ENCODE measurements around the gene XPNPEP2. TPM values are rescaled to one million over a fixed set of nuclear protein-coding genes. Genes with fewer than 3 reads are reported as not detected.

XPNPEP2 gene
- total and polyA plus RNA-seq, 2 experiments from 2014 or later: 0.65 to 0.74 TPM

- TF ChIP-seq EZH2 (IDR thresholded peaks at IDR 0.05; ENCODE audit: insufficient read depth, poor library complexity, severe bottlenecking) (no peak), EZH2phosphoT487 (IDR thresholded peaks at IDR 0.05; ENCODE audit: insufficient read depth, low read depth) (no peak)
- no peak overlapping the region for H3K27ac ChIP-seq
- no peaks in the 10 kb centered on the region for H3K9me2 ChIP-seq (ENCODE audit: insufficient read depth)
- no peak overlapping the region for H2AFZ ChIP-seq
- H4K20me1 ChIP-seq (ENCODE audit: insufficient read depth): no peaks in the 10 kb centered on the region
- 82 to 94% methylated on average over 5 to 8 of the region's 8 CpGs for WGBS, 2 experiments (ENCODE audit: low coverage in 1 of 2, low lambda C conversion rate in 2 of 2, missing lambda C conversion rate in 2 of 2)
- H3K4me1 ChIP-seq (ENCODE audit: insufficient read depth): no peaks in the 10 kb centered on the region
- H3K79me2 ChIP-seq (ENCODE audit: insufficient read depth): no peaks in the 10 kb centered on the region
- no peaks in the 10 kb centered on the region for H3K9me3 ChIP-seq (ENCODE audit: low read depth)
- no peak overlapping the region for H3K9ac ChIP-seq
- no peak overlapping the region for H3K4me3 ChIP-seq
- no peaks in the 10 kb centered on the region for H3K36me3 ChIP-seq (ENCODE audit: low read depth)
- no peaks in the 10 kb centered on the region for H3F3A ChIP-seq (ENCODE audit: insufficient read depth)
- no peaks in the 10 kb centered on the region for H3K27me3 ChIP-seq (replicated peaks; ENCODE audit: insufficient read depth)
- in situ Hi-C loops (cut with MboI): no loop called here
- no peak for DNase-seq
- H3K4me2 ChIP-seq (ENCODE audit: unreplicated experiment): no peak overlapping the region
Observed at GRCh38 chrX:129768586-129769466, 30.0 kb downstream of the XPNPEP2 start.

- Histone ChIP-seq H3K4me3 (no peak overlapping the region), H3K79me2 (ENCODE audit: insufficient read depth) (no peaks in the 10 kb centered on the region), H4K20me1 (ENCODE audit: insufficient read depth) (no peaks in the 10 kb centered on the region), H3K36me3 (ENCODE audit: low read depth) (no peaks in the 10 kb centered on the region), H3K9me3 (ENCODE audit: low read depth) (no peaks in the 10 kb centered on the region), H3K9me2 (ENCODE audit: insufficient read depth) (no peaks in the 10 kb centered on the region), H2AFZ (no peak overlapping the region), H3K27me3 (replicated peaks; ENCODE audit: insufficient read depth) (no peaks in the 10 kb centered on the region), H3K4me1 (ENCODE audit: insufficient read depth) (no peaks in the 10 kb centered on the region), H3K4me2 (ENCODE audit: unreplicated experiment) (no peak overlapping the region), H3K27ac (no peak overlapping the region), H3F3A (ENCODE audit: insufficient read depth) (no peaks in the 10 kb centered on the region), H3K9ac (no peak overlapping the region)
- TF ChIP-seq EZH2 (IDR thresholded peaks at IDR 0.05; ENCODE audit: insufficient read depth, poor library complexity, severe bottlenecking): no peak
- no peak for TF ChIP-seq EZH2phosphoT487 (IDR thresholded peaks at IDR 0.05; ENCODE audit: insufficient read depth, low read depth)
- no peak for DNase-seq
- 50 to 63% methylated on average over 4 to 9 of the region's 9 CpGs for WGBS, 2 experiments (ENCODE audit: low coverage in 1 of 2, low lambda C conversion rate in 2 of 2, missing lambda C conversion rate in 2 of 2)
- in situ Hi-C loops (cut with MboI): no loop called here
Observed at GRCh38 chrX:129769467-129770154, 30.8 kb downstream of the XPNPEP2 start.

- H3K9ac ChIP-seq: no peak overlapping the region
- no peak overlapping the region for H2AFZ ChIP-seq
- no peak overlapping the region for H3K4me3 ChIP-seq
- H4K20me1 ChIP-seq (ENCODE audit: insufficient read depth): no peaks in the 10 kb centered on the region
- H3K27me3 ChIP-seq (replicated peaks; ENCODE audit: insufficient read depth): no peaks in the 10 kb centered on the region
- no peak for TF ChIP-seq EZH2phosphoT487 (IDR thresholded peaks at IDR 0.05; ENCODE audit: insufficient read depth, low read depth)
- no peak for TF ChIP-seq EZH2 (IDR thresholded peaks at IDR 0.05; ENCODE audit: insufficient read depth, poor library complexity, severe bottlenecking)
- no peaks in the 10 kb centered on the region for H3K4me1 ChIP-seq (ENCODE audit: insufficient read depth)
- H3K9me2 ChIP-seq (ENCODE audit: insufficient read depth): no peaks in the 10 kb centered on the region
- in situ Hi-C loops (cut with MboI): no loop called here
- H3K79me2 ChIP-seq (ENCODE audit: insufficient read depth): no peaks in the 10 kb centered on the region
- WGBS, 2 experiments (ENCODE audit: low coverage in 1 of 2, low lambda C conversion rate in 2 of 2, missing lambda C conversion rate in 2 of 2): 39 to 46% methylated on average over 9 to 14 of the region's 14 CpGs
- H3K9me3 ChIP-seq (ENCODE audit: low read depth): no peaks in the 10 kb centered on the region
- no peak overlapping the region for H3K4me2 ChIP-seq (ENCODE audit: unreplicated experiment)
- no peaks in the 10 kb centered on the region for H3F3A ChIP-seq (ENCODE audit: insufficient read depth)
- H3K27ac ChIP-seq: no peak overlapping the region
- DNase-seq: no peak
- H3K36me3 ChIP-seq (ENCODE audit: low read depth): no peaks in the 10 kb centered on the region
Observed at GRCh38 chrX:129771266-129771995, 32.7 kb downstream of the XPNPEP2 start.

GRCh38 chrX:129772796-129773431, 34.1 kb downstream of the XPNPEP2 start:
- TF ChIP-seq EZH2 (IDR thresholded peaks at IDR 0.05; ENCODE audit: insufficient read depth, poor library complexity, severe bottlenecking): no peak
- no peak for TF ChIP-seq EZH2phosphoT487 (IDR thresholded peaks at IDR 0.05; ENCODE audit: insufficient read depth, low read depth)
- 63 to 67% methylated on average over 13 to 14 of the region's 14 CpGs for WGBS, 2 experiments (ENCODE audit: low coverage in 1 of 2, low lambda C conversion rate in 2 of 2, missing lambda C conversion rate in 2 of 2)
- H3F3A ChIP-seq (ENCODE audit: insufficient read depth): no peaks in the 10 kb centered on the region
- H2AFZ ChIP-seq: no peak overlapping the region
- no peaks in the 10 kb centered on the region for H4K20me1 ChIP-seq (ENCODE audit: insufficient read depth)
- H3K4me2 ChIP-seq (ENCODE audit: unreplicated experiment): no peak overlapping the region
- DNase-seq: no peak
- H3K4me1 ChIP-seq (ENCODE audit: insufficient read depth): no peaks in the 10 kb centered on the region
- no peaks in the 10 kb centered on the region for H3K36me3 ChIP-seq (ENCODE audit: low read depth)
- H3K27ac ChIP-seq: no peak overlapping the region
- in situ Hi-C loops (cut with MboI): no loop called here
- H3K79me2 ChIP-seq (ENCODE audit: insufficient read depth): no peaks in the 10 kb centered on the region
- H3K4me3 ChIP-seq: no peak overlapping the region
- no peaks in the 10 kb centered on the region for H3K9me3 ChIP-seq (ENCODE audit: low read depth)
- no peak overlapping the region for H3K9ac ChIP-seq
- H3K27me3 ChIP-seq (replicated peaks; ENCODE audit: insufficient read depth): no peaks in the 10 kb centered on the region
- H3K9me2 ChIP-seq (ENCODE audit: insufficient read depth): no peaks in the 10 kb centered on the region
